ENCODE results near the gene IFIT1. TPM values are rescaled to one million over a fixed set of nuclear protein-coding genes. Genes with fewer than 3 reads are reported as not detected.
A peak's percentile ranks its signal among the peaks of the same experiment; 100 is the strongest.

The IFIT1 gene
- total RNA-seq, 1 donor from 2014 or later: 13.2 TPM

DNA sequence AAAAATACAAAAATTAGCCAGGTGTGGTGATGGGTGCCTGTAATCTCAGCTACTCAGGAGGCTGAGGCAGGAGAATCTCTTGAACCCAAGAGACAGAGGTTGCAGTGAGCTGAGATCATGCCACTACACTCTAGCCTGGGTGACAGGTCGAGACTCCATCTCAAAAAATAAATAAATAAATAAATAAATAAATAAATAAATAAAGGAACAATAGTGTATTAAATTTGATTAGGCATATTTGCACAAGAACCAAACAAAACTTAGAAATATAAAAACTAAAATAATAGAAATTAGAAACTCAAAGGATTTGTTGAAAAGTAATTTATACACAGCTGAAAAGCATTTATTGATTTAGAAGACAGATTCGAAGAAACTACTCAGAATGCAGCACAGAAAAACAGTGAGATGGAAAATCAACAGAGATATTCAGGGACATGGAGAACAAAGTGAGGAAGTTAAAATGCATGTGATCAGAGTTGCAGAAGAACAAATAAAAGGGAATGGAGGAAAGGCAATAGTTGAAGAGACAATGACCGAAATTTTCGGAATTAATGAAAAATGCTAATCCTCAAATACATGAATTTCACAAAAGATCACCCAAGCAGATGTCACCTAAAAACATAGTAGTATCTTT lies 46.9 kb upstream of the IFIT1 start:
- Histone ChIP-seq H4K20me1 (ENCODE audit: low read depth) (no peaks in the 10 kb centered on the region), H3K9me3 (ENCODE audit: low read depth) (no peaks in the 10 kb centered on the region), H3F3A (ENCODE audit: low read depth) (peaks cover 27% of the 10 kb centered on the region), H3K4me2 (no peak overlapping the region), H3K79me2 (ENCODE audit: low read depth) (no peaks in the 10 kb centered on the region), H3K36me3 (no peaks in the 10 kb centered on the region), H3K9ac (no peak overlapping the region), H2AFZ (replicated peaks) (no peak overlapping the region), H3K4me3 (no peak overlapping the region), H3K27me3 (no peaks in the 10 kb centered on the region), H3K4me1 (peaks cover 52% of the 10 kb centered on the region), H3K27ac (no peak overlapping the region)
- Mint-ChIP-seq H3K27ac (no peak overlapping the region), H3K4me1 (peaks cover 54% of the 10 kb centered on the region), H3K27me3 (ENCODE audit: insufficient read depth, low read depth) (no peaks in the 10 kb centered on the region), H3K4me3 (no peak overlapping the region), H3K9me3 (no peaks in the 10 kb centered on the region), H3K36me3 (peaks cover 1% of the 10 kb centered on the region)
- TF ChIP-seq EZH2 (IDR thresholded peaks at IDR 0.05): no peak
- TF ChIP-seq EZH2phosphoT487 (IDR thresholded peaks at IDR 0.05): no peak
- TF ChIP-seq, protein P1, sequence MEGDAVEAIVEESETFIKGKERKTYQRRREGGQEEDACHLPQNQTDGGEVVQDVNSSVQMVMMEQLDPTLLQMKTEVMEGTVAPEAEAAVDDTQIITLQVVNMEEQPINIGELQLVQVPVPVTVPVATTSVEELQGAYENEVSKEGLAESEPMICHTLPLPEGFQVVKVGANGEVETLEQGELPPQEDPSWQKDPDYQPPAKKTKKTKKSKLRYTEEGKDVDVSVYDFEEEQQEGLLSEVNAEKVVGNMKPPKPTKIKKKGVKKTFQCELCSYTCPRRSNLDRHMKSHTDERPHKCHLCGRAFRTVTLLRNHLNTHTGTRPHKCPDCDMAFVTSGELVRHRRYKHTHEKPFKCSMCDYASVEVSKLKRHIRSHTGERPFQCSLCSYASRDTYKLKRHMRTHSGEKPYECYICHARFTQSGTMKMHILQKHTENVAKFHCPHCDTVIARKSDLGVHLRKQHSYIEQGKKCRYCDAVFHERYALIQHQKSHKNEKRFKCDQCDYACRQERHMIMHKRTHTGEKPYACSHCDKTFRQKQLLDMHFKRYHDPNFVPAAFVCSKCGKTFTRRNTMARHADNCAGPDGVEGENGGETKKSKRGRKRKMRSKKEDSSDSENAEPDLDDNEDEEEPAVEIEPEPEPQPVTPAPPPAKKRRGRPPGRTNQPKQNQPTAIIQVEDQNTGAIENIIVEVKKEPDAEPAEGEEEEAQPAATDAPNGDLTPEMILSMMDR (IDR thresholded peaks at IDR 0.05): no peak
- DNase-seq (ENCODE audit: low spot score): no peak

DNA sequence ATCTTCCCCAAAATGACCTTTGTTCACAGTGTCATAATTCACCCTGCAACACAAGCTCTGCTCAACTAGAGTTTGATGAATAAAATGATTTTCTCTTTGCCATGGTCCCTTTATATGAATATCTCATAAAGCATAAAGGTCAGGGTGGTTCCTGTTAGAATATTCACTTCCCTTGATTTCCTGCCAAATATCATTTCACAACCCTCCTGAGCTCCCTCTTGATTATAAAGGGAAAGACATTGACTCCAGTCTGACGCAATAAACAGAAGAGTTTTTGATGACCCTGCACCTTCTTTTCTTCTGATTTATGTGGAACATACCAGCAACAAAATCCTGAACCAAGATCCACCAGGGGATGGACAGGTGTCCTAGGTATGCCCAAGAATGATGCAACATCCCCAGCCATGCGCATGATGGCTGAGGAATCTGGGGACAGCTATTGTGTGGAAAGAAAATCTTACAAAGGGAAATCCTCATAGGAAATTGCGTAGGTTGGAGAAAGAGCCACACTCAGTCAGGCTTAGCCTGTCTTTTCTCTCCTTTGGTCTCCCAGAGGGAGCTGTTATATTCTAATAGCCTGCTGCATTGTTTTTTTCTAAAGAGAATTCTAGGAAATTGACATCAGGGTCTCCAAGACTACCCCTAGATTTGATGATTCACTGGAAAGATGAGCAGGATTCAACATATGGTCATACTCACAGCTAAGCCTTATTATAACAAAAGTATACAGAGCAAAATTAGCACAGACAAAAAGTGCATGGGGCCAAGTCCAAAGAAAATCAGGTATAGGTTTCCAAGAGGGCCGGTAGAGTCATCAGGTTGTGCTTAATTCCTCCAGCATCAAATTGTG lies 45.8 kb upstream of the IFIT1 start:
- peak overlapping the region; percentile 54 for H3K27ac Mint-ChIP-seq
- peak; percentile 59 for DNase-seq (ENCODE audit: low spot score)

DNA sequence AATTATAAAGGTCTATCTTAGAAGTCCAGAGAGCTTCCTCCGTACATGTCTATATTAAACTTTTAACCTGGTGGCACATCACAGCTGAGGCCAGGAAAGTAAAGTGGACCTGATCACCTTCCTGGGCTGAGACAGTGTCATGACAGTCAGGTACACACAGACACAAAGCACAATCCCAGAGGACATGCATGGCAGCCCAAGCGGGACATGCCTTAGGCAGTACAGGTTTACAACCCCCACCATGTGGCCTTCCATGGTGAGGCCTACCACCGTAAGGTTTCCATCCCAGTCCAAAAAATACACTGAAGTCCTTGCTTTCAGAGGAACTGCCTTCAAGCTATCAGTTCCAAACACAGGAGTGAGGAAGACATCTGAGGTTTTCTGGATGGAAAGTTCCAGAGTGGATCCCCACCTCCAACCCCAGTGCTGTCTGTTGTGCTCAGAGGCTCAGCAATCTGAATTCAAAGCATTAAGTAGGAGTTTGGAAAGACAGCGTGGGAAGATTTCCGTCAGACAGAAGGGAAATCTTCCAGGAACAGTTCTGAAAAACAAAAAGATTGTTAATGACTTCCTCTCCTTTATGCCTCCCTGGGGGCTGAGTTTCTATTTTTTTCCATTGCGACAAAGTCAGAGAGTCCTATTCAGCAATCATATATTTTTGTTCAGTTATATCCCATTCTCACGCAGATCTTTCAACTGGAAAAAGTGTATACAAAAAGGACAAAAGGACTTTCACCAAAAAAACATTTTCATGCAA lies 44.5 kb upstream of the IFIT1 start:
- H3K9me3 ChIP-seq (ENCODE audit: low read depth): no peaks in the 10 kb centered on the region
- Mint-ChIP-seq H3K36me3 (peaks cover 1% of the 10 kb centered on the region), H3K4me3 (no peak overlapping the region), H3K27ac (peak overlapping the region; percentile 51), H3K27me3 (ENCODE audit: insufficient read depth, low read depth) (peaks cover 2% of the 10 kb centered on the region), H3K4me1 (peaks cover 70% of the 10 kb centered on the region), H3K9me3 (peaks cover 2% of the 10 kb centered on the region)
- no peak overlapping the region for H3K4me3 ChIP-seq
- H3K4me1 ChIP-seq: peaks cover 44% of the 10 kb centered on the region
- H3K36me3 ChIP-seq: no peaks in the 10 kb centered on the region
- peak overlapping the region; percentile 55 for H3K4me2 ChIP-seq
- H3K79me2 ChIP-seq (ENCODE audit: low read depth): no peaks in the 10 kb centered on the region
- H4K20me1 ChIP-seq (ENCODE audit: low read depth): no peaks in the 10 kb centered on the region
- no peak overlapping the region for H3K9ac ChIP-seq
- TF ChIP-seq EZH2phosphoT487 (IDR thresholded peaks at IDR 0.05) (no peak), EZH2 (IDR thresholded peaks at IDR 0.05) (no peak)
- TF ChIP-seq, protein P1 (IDR thresholded peaks at IDR 0.05): no peak
- H3F3A ChIP-seq (ENCODE audit: low read depth): peaks cover 30% of the 10 kb centered on the region
- H3K27me3 ChIP-seq: no peaks in the 10 kb centered on the region
- H2AFZ ChIP-seq (replicated peaks): peak overlapping the region; percentile 58
- no peak for DNase-seq (ENCODE audit: low spot score)
- H3K27ac ChIP-seq: peak overlapping the region; percentile 81

More for the DNA sequence above, 45.8 kb upstream of the IFIT1 start:
- Histone ChIP-seq H3K27ac (peak overlapping the region; percentile 30), H2AFZ (replicated peaks) (no peak overlapping the region), H3K9ac (no peak overlapping the region), H3F3A (ENCODE audit: low read depth) (peaks cover 30% of the 10 kb centered on the region), H3K79me2 (ENCODE audit: low read depth) (no peaks in the 10 kb centered on the region), H3K27me3 (no peaks in the 10 kb centered on the region), H3K4me3 (no peak overlapping the region), H3K9me3 (ENCODE audit: low read depth) (no peaks in the 10 kb centered on the region), H3K4me2 (peak overlapping the region; percentile 29), H3K4me1 (peaks cover 54% of the 10 kb centered on the region), H4K20me1 (ENCODE audit: low read depth) (no peaks in the 10 kb centered on the region), H3K36me3 (no peaks in the 10 kb centered on the region)
- Mint-ChIP-seq H3K27me3 (ENCODE audit: insufficient read depth, low read depth) (peaks cover 2% of the 10 kb centered on the region), H3K9me3 (no peaks in the 10 kb centered on the region), H3K4me3 (no peak overlapping the region), H3K36me3 (peaks cover 1% of the 10 kb centered on the region), H3K4me1 (peaks cover 65% of the 10 kb centered on the region)
- TF ChIP-seq, protein P1 (IDR thresholded peaks at IDR 0.05): no peak
- TF ChIP-seq EZH2 (IDR thresholded peaks at IDR 0.05) (no peak), EZH2phosphoT487 (IDR thresholded peaks at IDR 0.05) (no peak)

All from neural progenitor cell (in vitro differentiated cells).